ENCODE measurements around the gene ECEL1. TPM values are rescaled to one million over a fixed set of nuclear protein-coding genes. Genes with fewer than 3 reads are reported as not detected.

ECEL1 gene
- total and polyA plus RNA-seq, 2 experiments from 2014 or later: 1.1 to 1.2 TPM

GRCh38 chr2:232488721-232489300 is 1.2 kb upstream of the ECEL1 start:
- H4K20me1 ChIP-seq (ENCODE audit: insufficient read depth, poor library complexity, severe bottlenecking): no peaks in the 10 kb centered on the region
- WGBS (ENCODE audit: low lambda C conversion rate, missing lambda C conversion rate): 83% methylated on average over 5 of the region's 5 CpGs
- H3K4me3 ChIP-seq: no peak overlapping the region
- no peak overlapping the region for H3K27ac ChIP-seq
- TF ChIP-seq EZH2 (IDR thresholded peaks at IDR 0.05; ENCODE audit: borderline replicate concordance) (no peak), CTCF (IDR thresholded peaks at IDR 0.05; ENCODE audit: poor library complexity) (no peak), EZH2phosphoT487 (IDR thresholded peaks at IDR 0.05; ENCODE audit: low read depth, severe bottlenecking, unreplicated experiment) (no peak)
- no peaks in the 10 kb centered on the region for H3K9me2 ChIP-seq (replicated peaks; ENCODE audit: insufficient read depth)
- H3K4me2 ChIP-seq: no peak overlapping the region
- H3K9me3 ChIP-seq (ENCODE audit: low read depth): no peaks in the 10 kb centered on the region
- peaks cover 6% of the 10 kb centered on the region for H3K4me1 ChIP-seq (ENCODE audit: insufficient read depth)
- no peaks in the 10 kb centered on the region for H3K79me2 ChIP-seq
- no peak overlapping the region for H2AFZ ChIP-seq
- DNase-seq (ENCODE audit: low spot score): no peak
- peaks cover 61% of the 10 kb centered on the region for H3K27me3 ChIP-seq
- no peaks in the 10 kb centered on the region for H3K36me3 ChIP-seq (replicated peaks; ENCODE audit: insufficient read depth, low read depth)

GRCh38 chr2:232488097-232488711 is 570 bp upstream of the ECEL1 start:
- no peak overlapping the region for H2AFZ ChIP-seq
- peak overlapping the region; percentile 84 for H3K4me2 ChIP-seq
- H3K79me2 ChIP-seq: no peaks in the 10 kb centered on the region
- peak; percentile 53 for TF ChIP-seq EZH2 (IDR thresholded peaks at IDR 0.05; ENCODE audit: borderline replicate concordance)
- no peak for TF ChIP-seq EZH2phosphoT487 (IDR thresholded peaks at IDR 0.05; ENCODE audit: low read depth, severe bottlenecking, unreplicated experiment)
- peaks cover 6% of the 10 kb centered on the region for H3K4me1 ChIP-seq (ENCODE audit: insufficient read depth)
- 29% methylated on average over 15 of the region's 16 CpGs for WGBS (ENCODE audit: low lambda C conversion rate, missing lambda C conversion rate)
- H4K20me1 ChIP-seq (ENCODE audit: insufficient read depth, poor library complexity, severe bottlenecking): no peaks in the 10 kb centered on the region
- H3K9me3 ChIP-seq (ENCODE audit: low read depth): no peaks in the 10 kb centered on the region
- H3K27me3 ChIP-seq: peaks cover 67% of the 10 kb centered on the region
- H3K9me2 ChIP-seq (replicated peaks; ENCODE audit: insufficient read depth): no peaks in the 10 kb centered on the region
- no peaks in the 10 kb centered on the region for H3K36me3 ChIP-seq (replicated peaks; ENCODE audit: insufficient read depth, low read depth)
- H3K27ac ChIP-seq: no peak overlapping the region
- H3K4me3 ChIP-seq: no peak overlapping the region
- DNase-seq (ENCODE audit: low spot score): no peak

GRCh38 chr2:232486558-232487384 is 863 bp downstream of the ECEL1 start:
- Histone ChIP-seq H3K9me2 (replicated peaks; ENCODE audit: insufficient read depth) (no peaks in the 10 kb centered on the region), H3K27ac (no peak overlapping the region), H3K9me3 (ENCODE audit: low read depth) (no peaks in the 10 kb centered on the region), H2AFZ (peak overlapping the region; percentile 26), H3K4me3 (no peak overlapping the region), H3K4me1 (ENCODE audit: insufficient read depth) (peaks cover 6% of the 10 kb centered on the region), H3K79me2 (no peaks in the 10 kb centered on the region), H3K36me3 (replicated peaks; ENCODE audit: insufficient read depth, low read depth) (no peaks in the 10 kb centered on the region), H3K4me2 (peak overlapping the region; percentile 84), H4K20me1 (ENCODE audit: insufficient read depth, poor library complexity, severe bottlenecking) (no peaks in the 10 kb centered on the region), H3K27me3 (peaks cover 68% of the 10 kb centered on the region)
- TF ChIP-seq EZH2phosphoT487 (IDR thresholded peaks at IDR 0.05; ENCODE audit: low read depth, severe bottlenecking, unreplicated experiment) (no peak), EZH2 (IDR thresholded peaks at IDR 0.05; ENCODE audit: borderline replicate concordance) (no peak), CTCF (IDR thresholded peaks at IDR 0.05; ENCODE audit: poor library complexity) (no peak)
- DNase-seq (ENCODE audit: low spot score): no peak
- 13% methylated on average over 54 of the region's 74 CpGs for WGBS (ENCODE audit: low lambda C conversion rate, missing lambda C conversion rate)
